GM18861 (cell line): Measurements from ENCODE around the gene IRF2BPL.

ENCODE experiments used
- ATAC-seq: cut with Tn5 transposase; IDR thresholded peaks from one replicate; pipeline ENCODE4 v1.9.1; 2021; ENCODE audit not compliant: unreplicated experiment

IRF2BPL gene

DNA sequence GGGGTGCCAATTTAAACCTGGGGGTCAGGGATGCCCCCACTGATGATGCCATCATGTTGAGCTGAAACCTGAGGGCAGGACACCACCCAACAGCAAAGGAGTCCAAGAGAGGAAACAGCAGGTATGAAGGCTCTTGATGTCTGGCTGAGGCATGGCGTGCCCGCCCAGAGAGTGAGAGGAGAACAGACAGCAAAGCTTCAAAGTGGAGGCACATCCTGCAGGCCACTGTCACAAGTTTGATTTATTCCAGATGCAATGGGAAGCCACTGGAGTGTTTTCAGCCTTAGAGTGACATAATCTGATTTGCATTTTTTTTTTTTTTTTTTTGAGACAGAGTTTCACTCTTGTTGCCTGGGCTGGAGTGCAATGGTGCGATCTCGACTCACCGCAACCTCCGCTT is 34.8 kb downstream of the IRF2BPL start:
- no peak for ATAC-seq

DNA sequence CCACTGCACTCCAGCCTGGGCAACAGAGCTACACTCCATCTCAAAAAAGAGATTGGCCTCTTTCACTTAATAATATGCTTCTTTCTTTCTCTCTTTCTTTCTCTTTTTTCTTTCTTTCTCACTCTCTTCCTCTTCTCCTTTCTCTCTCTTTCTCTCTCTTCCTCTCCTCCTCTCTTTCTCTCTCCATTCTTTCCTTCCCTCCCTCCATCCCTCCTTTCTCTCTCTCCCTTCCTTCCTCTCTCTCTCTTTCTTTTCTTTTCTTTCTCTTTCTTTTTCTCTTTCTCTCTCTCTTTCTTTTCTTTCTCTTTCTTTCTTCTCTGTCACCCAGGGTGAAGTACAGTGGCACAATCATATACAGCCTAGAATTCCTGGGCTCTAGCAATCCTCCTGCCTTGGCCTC is 38.4 kb downstream of the IRF2BPL start:
- ATAC-seq = no peak

DNA sequence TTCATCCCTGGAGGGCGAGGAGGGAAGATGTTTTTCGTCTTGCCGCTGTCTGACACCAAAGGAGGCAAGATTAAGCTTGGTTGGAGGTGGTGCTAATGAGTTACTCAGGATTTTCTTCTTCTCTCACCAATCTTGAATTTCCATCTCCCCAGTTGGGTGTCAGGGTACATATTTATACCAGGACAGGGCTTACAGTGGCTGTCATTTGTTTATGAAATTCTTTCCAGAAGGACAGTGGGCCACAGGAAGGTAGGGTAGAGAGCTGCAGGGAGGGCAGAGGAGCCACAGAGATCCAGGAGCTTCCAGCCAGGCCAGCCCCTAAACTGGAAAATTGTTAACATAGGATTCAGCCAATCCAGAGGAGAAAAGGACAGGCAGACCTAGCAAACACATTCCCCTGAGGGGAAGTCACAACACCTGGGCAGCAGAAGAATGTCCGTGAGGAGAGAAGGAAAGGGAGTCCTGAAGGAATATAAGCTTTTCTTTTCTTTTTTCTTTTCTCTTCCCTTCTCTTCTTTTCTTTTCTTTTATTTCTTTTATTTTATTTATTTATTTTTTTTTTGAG is 40.5 kb downstream of the IRF2BPL start:
- ATAC-seq = no peak

DNA sequence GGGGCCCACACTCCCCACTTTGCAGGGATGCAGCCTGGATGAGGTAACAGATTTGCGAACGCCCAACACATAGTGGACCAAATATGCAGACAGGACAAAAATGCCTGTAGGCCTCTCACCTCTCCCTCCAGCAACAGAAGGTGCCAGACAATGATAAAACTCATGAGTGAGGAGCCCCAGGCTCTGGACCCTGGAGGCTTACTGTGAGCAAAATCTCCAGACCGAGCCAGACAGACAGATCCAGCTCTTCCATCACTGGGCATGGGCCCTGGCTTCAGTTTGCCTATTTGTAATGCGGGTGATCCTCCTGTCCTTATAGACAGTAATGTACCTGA is 42.3 kb downstream of the IRF2BPL start:
- no peak for ATAC-seq

DNA sequence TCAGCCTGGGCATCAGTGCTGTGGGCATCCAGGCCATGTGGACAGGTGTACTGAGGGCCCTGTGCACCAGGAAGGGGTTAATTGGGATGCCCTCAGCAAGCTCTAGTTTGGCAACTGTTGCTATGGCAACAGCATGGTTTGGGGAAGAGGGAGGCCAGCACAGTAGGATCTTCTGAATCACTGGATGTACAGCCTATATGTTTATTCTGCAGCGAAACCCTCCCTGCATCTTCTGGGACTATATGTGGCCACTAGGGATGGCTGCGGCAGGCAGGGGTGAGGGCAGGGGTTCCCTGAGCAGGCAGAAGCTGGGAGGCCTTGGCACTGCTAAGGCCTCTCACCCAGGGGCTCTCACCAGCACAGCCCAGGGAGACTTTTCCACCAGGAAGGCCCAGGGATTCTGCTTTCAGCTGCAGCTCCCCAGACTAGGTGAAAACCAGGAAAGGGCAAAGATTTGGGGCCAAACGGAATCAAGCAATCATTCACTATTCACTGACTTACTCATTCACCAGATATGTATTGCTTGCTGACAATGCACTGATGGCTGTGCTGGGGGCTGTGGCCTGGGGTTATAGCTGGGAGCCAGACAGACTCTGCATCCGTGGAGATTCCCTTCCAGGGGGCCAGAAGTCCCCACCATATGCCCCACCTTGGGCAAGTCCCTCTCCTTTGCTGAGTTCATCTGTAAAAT is 42.8 kb downstream of the IRF2BPL start:
- ATAC-seq = no peak

DNA sequence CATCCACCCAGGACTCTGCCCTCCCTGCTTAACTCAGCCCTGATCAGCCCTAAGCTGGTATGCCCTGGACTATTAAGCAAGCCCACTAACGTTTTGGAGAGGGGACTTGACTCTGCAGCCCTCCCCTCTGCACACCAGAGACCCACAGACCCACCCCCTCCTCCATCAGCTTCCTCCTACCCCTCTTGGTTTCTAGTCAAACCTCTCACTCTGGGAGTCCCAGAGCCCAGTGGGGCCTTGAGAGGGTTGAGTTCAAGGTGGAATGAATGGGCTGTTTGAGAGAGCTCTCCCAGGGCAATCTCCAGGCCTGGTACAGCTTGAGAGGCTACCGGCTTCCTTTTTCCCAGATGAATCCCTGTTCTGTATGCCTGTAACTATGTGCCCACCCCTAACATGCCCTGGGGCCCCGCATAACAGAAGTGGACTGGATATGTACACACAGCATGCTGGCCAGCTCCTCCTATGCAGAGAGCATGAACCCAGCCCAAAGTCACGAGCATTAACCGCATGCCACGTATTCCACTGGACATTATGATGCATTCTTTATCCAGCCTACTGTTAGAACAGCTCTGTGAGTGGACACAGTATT is 43.6 kb downstream of the IRF2BPL start:
- no peak for ATAC-seq

DNA sequence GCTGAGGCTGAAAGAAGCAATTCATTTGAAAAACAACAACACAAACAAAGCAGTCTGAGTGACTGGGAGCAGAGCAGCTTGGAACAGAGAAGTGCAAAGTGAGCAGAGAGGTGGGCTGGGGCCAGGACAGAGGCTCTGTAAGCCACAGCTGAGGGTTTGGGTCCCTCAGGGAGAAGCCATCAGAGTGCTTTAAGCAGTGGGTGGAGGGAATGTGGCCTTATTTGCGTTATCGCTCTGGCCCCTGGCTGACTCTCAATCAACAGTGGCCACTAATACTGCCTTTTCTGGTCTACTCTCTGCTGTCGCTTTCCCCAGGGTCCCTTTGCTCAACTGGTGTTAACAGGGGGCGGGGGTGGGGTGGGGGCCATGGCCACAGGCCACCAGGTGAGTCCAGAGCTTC is 44.2 kb downstream of the IRF2BPL start:
- no peak for ATAC-seq

DNA sequence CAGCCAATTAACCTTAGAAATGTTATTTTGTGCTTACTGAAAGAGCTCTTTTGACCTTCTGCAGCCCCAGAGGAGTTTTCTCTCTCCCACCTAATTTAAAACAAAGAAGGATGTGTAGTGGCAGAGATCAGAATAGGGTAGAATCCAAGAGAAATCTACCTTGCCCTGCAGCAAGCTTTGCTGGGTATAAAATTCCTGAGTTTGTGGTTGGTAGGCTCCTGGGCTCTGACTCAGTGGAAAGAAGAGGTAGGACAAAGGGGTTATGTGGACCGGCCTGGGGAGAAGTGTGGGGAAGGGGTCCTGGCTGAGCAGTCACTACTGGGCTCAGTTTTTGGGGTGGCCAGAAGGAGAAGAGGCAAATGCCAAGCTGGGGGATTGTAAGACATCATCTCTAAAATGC is 46.8 kb downstream of the IRF2BPL start:
- no peak for ATAC-seq

DNA sequence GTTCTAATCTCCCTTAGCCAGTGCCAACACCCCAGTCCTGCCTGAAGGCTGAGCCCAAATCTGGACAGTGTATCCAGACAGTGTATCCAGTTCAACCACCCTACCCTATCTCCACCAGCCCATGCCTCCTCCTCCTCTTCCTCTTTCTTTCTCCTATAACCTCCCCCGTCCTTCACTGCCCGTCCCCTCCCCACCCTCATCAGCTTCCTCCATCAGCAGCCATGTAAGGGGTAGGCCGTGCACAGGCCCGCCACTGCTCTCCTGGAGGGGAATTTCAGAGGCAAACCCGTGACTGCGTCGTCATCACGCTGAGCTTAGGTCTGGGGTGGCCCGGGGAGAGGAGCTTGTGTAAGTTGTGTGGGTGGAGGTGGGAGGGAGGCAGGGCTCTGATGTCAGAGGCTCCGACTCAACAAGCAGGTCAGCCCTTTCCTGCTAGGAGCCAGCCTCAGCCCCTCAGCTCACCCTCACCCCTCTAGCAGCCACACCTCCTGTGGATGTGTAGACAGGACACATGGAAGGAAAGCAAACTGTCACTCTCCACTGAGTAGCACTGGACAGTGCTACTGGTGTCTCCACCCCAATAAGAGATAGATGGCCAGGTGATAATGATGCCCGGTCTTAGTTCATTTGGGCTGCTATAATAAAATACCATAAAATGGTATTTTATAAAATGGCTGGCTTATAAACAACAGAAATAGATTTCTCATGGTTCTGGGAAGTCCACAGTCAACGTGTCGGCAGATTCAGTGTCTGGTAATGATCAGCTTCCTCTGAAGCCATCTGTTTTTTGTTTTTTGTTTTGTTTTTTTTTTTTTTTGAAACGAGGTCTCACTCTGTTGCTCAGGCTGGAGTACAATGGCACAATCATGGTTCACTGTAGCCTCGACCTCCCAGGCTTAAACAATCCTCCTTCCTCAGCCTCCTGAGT is 50.5 kb downstream of the IRF2BPL start:
- peak; percentile 90 for ATAC-seq

DNA sequence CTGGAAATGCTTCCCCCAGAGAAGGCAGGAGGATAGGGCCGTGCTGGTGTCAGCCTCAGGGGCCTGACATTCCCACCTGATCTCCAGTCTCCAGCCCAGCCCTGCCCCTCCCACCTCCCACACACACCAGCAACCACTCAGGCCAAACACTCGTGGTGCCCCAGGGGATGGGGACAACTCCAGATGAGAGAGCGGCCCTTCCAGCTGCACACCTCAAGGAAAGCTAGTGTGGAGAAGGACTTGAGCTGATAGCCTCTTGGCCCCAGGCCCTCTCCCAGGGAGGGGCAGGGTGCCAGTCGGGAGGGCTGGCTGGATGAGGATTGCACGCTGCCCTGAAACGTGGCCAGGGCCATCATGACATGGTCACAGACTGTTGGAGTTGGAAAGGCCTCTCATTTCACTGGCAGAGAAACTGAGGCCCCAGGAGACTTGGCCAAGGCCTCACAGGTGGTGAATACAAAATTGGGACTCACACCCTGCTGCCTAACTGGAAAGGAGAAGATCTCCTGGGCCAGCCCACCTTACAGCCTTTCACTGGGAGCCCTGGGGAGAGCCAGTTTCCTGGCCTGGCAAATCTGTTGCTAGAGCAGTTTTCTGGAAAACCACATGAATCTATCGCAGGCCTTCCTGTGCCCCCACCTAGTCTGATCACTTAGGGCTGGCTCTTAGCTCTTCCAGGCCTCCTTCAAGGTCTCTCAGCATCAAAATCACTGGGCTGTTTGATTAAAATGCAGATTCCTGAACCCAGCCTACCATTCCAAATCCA is 52.1 kb downstream of the IRF2BPL start:
- no peak for ATAC-seq

DNA sequence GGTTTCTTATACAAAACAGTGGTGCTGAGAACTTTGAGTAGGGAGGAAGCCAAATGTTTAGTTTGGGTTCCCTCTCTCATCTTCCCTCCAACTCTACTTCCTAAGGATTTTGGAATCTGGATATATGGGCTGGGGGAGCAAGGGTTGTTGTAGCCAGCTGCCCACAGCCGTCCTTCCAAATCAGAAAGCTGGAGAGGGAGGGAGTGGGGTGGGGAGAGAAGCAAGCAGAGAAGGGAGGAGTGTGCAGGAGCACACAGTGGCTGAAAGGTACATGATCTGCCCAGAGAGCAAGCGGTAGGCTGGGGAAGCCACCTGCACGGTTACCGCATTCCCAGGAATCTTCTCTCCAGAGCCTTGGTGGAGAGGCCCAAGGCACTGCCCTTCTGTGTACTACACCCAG is 52.7 kb downstream of the IRF2BPL start:
- no peak for ATAC-seq

DNA sequence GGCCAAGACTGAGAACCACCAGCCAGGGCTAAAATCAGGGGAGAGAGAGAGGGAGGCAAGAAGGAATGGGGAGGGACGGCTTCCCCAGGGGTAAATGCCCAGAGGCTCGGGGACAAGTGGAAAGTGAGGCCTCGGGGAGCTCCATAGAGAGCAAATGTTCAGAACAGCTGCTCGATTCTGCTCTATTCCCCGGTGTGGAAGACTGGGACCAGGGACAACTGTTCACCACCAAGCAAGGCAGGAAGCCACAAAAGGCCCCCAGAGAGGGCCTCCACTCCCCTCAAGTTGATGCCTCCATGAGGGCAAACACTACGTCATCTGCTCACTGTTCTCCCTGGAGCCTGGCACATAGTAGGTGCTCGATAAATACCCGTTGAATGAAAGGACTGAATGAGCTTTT is 53.5 kb downstream of the IRF2BPL start:
- no peak for ATAC-seq
